Islet of Langerhans (tissue), 1 donor: Measurements from ENCODE around the gene TBC1D20.
"Not testable (repeated sequence)": the region's sequence is repeated elsewhere in the genome, so short reads cannot be mapped to it uniquely, and the experiment has no call there.

ENCODE experiments used
- FAIRE-seq: peaks from one replicate; lab custom pipeline; 2011; peaks lifted over from hg19 to GRCh38; lab: Jason Lieb, UNC

The TBC1D20 gene

DNA sequence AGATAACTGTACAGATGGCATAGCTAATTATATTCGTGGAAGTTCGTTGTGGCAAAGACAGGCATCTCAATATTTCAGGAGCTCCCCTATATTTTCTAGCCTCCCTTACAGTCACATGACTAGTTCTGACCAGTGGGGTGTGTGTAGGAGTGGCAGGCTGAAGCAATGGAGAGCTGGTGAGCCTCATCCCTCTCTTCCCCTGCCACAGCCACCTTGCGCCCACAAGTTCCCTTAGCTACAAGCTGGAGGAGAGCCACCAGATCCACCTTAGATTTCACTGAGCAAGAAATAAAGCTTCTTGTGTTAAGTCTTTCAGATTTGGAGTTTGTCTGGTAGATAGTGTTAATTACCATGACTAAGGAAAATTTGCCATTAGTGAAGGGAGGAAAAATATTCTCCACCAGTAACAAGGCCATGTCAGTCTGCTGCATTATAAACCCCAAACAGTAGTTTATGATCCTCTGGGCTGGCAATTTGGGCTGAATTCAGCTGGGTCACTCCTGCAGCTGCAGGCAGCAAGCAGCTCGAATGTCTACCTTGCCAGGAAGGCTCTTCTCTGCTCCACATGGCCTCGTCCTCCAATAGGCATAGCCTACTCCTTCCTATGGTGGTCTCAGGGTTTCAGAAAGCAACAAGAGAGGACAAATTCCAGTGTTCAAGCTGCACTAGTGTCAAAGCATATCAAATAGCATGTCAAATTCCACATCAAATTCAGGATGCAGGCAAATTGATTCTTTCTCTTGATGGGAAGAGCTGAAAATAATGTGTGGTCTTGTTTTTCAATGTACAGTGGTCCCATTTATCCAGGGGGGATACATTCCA, 61.7 kb downstream of the TBC1D20 start:
- FAIRE-seq: no peak

DNA sequence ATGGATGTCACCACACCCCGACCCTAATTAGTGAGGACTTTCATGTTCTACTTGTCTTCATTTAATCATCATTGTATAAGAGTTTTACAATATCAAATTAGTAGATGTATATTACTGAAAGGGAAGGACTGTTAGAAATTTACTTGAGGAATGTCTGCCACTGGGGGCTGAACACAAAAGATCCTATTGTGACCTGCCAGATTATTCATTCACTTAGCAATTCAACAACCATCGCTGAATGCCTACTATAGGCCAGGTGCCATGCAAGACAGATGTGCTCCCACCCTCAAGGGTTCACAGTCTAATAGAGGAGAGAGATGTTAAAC, 62.2 kb downstream of the TBC1D20 start:
- no peak for FAIRE-seq

DNA sequence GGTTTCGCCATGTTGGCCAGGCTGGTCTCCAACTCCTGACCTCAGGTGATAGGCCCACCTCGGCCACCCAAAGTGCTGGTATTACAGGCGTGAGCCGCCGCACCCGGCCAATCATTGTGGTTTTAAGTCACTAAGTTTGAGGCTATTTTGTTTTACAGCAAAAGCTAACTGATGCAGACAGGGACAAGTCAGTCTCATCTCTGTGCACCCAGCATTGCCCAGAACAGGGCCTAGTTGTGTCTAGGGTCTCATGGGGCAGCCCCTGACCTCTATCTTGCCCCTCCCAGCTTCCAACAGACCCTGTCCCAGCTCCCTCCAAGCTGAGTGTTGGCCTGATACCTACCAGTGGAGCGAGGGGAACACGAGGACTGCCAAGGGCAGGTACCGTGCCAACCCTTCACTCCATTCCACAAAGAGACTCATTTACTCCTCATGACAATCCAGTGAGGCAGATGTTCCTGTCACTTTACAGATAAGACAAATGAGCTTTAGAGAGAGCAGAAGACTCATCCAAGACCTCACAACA, 63.1 kb downstream of the TBC1D20 start:
- FAIRE-seq: no peak

DNA sequence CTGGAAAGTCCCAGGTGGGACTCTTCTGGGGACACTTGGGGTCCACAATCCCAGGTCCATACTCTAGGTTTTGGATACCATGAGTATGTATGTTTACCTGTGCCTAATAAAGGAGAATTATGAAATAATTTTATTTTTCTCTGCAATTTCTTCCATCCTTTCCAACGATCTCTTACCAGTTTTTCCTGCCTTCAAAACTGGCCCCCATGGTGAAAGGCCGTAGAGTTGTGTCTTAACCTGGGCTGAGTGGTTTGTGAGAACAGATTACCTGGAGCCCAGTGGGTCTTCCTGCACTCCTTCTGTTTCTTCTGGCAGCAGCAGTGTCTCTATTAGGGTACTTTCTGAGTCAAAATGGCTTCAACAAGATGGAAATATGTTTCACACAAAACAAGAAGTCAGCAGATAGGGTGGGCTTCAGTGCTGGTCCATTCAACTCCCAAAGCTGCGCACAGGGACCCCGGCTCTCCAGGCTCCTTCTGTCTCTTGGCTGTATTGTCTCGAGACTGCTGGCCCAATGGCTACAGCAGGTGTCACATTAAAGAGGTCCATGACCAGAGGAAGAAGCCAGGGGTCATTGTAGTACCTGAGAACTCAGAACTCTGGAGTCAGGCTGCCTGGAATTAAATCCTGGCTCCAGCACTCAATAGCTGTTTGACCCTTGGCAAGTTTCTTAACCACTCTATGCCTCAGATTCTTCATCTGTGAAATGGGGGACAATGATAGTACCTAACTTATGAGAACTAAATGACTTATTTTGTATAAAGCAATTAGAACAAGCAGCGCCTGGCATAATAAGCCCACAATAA, 64.7 kb downstream of the TBC1D20 start:
- no peak for FAIRE-seq

DNA sequence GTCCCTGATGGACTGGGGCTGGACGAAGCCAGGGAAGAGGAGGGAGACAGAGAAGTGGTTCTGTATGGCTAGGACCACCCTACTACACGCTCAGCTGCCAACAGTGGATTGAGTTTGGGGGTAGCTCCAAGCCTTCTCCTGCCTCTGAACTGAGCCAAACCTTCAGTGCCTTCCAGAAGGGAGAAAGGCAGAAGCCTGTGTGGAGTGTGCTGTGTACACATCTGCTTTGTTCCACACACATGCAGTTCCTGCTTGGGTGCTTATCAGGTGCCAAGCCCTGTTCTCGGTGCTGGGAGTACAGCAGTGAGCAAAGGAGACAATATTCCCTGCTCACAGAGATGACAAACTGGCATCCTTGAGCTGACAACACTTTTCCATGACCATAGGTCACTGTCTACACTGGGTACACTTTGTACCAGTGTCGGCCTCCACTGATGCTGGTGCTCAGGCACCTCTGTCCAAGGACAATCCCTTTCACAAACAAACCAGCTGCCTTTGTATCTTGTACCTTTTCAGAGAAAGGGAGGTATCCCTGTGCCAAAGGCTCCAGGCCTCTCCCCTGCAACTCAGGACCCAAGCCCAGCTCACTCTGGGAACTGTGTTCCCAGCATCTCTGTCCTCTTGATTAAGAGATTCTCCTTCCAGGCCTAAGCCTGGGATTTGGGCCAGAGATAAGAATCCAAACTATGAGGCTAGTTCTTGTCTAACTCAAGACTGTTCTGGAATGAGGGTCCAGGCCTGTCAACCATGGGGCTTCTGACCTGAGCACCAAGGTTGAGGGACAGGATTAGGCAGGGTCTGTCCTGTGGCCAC, 65.5 kb downstream of the TBC1D20 start:
- no peak for FAIRE-seq

DNA sequence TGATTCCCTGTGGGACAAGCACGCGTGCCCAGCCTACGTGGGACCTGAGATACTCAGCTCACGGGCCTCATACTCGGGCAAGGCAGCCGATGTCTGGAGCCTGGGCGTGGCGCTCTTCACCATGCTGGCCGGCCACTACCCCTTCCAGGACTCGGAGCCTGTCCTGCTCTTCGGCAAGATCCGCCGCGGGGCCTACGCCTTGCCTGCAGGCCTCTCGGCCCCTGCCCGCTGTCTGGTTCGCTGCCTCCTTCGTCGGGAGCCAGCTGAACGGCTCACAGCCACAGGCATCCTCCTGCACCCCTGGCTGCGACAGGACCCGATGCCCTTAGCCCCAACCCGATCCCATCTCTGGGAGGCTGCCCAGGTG, 66.1 kb downstream of the TBC1D20 start:
- FAIRE-seq: no peak

DNA sequence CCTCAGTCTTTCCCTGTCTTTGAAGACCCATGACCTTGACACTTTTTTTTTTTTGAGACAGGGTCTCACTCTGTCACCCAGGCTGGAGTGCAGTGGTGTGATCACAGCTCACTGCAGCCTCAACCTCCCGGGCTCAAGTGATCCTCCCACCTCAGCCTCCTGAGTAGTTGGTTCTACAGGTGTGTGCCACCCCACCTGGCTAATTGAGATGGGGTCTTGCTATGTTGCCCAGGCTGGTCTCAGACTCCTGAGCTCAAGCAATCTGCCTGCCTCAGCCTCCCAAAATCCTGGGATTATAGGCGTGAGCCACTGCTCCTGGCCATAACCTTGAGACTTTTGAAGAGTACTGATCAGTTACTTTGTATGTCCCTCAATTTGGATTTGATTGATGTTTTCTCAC, 69.0 kb downstream of the TBC1D20 start:
- FAIRE-seq: not testable (repeated sequence)

DNA sequence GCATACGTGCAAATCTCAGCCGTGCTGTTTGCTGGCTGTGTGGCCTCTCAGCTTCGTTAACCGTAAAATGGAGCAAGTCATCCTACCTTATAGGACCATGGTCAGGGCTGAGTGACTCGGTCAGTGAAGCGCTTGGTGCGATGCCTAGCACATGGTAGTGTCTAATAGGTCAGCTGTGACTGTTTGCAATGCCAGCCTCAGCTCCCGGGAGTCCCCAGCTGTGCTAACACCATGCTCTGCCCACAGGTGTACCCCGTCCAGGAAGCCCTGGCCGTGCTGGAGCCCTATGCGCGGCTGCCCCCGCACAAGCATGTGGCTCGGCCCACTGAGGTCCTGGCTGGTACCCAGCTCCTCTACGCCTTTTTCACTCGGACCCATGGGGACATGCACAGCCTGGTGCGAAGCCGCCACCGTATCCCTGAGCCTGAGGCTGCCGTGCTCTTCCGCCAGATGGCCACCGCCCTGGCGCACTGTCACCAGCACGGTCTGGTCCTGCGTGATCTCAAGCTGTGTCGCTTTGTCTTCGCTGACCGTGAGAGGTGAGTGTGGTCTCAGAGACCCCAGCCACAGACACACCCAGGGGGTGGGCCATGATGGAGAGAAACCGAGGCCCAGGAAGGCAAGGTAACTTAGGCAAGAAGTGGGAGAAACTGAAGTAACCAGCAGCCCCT, 71.2 kb downstream of the TBC1D20 start:
- no peak for FAIRE-seq

DNA sequence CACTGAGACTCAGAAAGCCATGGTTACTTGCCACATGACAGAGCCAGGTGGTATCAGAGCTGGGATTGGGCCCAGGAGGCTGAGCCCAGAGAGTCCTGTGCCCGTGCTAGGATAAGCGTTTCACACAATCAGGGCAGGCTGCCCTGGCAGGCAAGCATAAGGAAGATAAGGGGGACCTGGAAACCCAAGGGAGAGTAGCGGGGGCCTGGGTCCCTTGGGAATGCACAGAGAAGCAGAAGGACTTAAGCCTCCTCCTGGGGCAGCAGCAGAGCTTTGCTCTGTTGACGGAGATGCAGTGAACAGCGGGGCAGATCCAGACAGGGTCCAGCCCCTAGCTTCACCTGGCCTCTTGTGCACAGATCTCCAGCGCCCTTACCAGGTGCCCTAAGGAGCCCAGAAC, 73.1 kb downstream of the TBC1D20 start:
- no peak for FAIRE-seq

DNA sequence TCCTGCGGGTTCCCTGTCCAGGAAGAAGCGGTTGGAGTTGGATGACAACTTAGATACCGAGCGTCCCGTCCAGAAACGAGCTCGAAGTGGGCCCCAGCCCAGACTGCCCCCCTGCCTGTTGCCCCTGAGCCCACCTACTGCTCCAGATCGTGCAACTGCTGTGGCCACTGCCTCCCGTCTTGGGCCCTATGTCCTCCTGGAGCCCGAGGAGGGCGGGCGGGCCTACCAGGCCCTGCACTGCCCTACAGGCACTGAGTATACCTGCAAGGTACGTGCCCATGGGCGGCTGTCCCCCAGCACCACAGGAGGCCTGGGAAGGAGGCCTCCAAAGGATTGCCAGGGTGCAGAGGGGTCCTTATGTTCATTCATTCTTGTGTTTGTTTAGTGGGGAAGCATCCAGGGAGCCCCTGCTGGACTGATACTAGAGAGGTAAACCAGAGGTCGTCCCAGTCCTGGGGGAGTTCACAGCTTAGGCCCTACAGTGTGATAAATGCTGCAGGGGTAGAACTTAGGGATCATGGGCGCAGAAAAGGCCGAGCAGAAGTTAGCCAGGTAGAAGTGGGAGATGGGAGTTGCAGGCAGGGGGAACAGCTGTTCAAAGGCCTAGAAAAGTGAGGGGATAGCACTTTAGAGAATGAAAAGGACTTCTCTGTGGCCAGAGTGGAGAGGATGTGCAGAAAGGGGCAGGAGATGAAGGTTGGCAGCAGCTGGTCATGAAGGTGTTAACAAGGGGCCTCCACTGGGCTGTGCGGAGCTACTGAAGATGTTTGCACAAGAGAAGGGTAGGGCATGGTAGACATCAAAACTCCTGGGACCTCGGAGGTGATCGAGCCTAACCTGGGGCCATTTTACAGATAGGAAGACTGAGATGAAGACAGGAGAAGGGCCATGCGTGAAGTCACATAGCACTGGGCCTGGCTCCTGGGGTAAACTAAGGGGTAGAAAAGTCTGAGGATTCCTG, 74.0 kb downstream of the TBC1D20 start:
- no peak for FAIRE-seq

DNA sequence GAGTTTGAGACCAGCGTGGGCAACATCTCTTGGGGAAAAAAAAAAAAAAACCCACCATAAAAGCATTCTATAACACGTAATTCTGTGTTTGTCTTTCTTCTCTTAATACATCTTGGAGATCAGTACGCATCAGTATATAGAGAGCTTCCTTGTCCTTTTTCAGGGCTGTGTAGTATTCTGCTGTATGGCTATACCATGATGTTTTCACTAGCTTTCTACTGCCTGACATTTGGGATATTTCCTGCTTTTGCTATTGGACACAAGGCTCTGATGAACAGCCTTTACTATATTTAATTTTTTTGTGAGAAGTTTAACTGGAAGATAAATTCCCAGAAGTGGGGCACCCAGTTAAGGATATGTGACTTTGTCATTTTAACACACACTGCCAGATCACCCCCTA, 74.8 kb downstream of the TBC1D20 start:
- FAIRE-seq: no peak

DNA sequence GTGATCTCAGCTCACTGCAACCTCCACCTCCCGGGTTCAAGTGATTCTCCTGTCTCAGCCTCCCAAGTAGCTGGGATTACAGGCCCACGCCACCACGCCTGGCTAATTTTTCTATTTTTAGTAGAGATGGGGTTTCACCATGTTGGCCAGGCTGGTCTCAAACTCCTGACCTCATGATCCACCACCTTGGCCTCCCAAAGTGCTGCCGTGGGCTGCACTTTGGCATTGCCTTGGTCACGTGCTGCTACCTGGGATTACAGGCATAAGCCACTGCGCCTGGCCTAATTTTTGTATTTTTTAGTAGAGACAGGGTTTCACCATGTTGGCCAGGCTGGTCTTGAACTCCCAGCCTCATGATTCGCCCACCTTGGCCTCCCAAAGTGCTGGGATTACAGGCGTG, 75.7 kb downstream of the TBC1D20 start:
- FAIRE-seq: not testable (repeated sequence)
